Putamen (tissue), 1 donor: ENCODE measurements around the gene PSTPIP1.

Source experiments
- DNase-seq: peaks from one replicate; pipeline ENCODE4 v3.0.0-alpha.2; 2016; ENCODE audit warnings: low spot score

PSTPIP1 gene

DNA sequence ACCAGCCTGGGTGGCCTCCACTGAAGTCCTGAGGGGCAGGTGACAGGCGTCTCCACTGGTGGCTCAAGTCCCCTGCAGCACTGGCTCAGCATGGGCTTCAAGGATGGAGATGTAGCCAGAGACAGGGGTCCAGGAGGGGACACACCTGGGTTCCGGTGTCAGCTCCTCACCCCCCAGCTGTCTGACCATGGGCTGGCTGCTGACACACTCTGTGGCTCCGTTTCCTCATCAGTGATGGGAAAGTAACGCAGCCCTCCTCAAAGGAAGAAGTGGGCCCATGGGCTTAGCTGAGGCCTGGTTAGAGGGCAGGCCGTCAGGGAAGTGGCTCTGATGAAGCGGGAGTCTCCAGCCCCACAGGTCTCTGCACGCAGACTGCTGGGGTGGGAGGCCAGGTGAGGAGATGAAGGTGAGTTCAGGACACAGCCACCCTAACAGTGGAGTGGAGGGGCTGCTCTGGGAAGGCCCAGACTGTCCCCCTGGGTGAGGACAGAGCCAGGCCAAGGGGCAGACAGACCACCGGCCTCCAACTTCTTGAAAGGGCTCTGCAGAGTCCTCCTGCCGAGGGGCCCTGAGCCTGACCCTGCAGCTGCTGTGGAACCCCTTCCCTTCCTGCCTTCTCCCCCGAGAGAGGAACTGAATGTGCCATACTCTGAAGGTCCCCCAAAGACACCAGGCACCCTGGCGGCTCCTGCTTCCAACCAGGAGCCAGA is 24.0 kb downstream of the PSTPIP1 start:
- DNase-seq: no peak

DNA sequence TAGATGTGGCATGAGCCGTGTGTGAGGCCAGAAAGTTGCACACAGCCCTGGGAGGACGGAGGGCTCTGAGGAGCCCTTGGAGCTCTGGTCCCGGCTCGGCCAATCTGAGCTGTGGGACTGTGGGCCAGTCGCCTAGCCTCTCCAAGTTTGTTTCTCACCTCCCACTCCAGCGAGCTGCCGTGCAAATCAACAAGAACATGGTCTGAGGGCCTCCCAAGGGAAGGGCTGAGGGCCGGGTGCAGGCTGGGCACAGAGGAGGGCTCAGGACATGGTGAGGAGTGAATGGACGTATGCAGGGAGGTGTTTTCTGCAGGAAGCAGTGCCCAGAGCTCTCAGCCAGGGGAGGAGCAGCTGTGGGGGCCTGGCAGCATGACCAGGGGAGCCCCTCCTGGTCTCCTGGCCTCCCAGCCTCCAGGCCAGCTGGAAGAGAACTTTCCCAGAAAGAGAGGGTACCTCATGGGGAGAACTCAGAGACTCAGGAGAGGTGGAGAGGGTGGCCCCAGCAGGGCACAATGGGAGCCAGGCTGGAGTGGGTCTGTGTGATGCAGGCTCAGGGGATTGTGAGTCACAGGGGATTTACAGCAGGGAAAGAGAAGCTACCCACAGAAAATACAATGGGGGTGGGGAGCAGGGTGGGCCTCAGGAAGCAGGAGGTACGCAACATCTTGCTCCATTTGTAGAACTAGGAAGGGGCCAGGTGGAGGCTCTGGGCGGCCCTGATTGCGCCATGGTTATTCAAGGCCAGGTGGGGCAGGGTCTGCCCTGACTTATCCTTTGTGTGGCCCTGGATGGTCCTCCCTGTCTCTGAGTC is 24.8 kb downstream of the PSTPIP1 start:
- DNase-seq: no peak

DNA sequence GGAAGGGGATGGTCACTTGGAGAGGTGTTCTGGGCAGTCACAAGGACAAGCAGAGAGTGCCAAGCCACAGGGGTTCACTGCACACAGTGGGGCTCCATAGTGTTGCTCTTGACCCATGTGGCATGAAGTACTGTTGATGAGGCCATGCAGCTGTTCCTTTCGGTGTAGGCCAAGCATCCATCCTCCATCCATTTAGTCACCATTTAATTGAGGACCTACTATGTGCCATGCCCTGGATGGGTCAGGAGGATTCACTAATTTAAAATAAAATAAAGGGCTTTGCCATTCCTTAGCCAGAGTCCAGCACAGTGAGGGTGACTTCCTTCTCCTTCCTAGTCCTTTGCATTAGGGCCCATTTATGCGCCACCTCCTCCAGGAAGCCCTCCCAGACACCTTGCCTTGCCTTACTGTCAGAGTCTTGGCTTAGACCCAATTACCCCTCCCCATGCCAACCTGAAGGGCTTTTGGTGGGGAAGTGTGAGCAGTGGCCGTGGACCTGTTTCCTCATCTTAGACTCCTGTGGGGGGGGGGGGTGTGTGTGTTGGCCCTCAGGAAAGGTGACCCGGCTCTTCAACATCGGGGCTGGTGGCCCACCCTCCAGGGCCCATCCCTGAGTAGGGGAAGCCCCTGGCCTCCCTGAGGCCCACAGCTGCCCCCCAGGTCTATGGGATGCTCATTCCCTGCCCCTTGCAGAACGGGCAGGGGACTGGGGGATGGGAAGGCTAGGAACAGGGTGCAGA is 25.6 kb downstream of the PSTPIP1 start:
- no peak for DNase-seq

- no peak for DNase-seq
Observed at GRCh38 chr15:77021088-77021481, 26.2 kb downstream of the PSTPIP1 start.

DNA sequence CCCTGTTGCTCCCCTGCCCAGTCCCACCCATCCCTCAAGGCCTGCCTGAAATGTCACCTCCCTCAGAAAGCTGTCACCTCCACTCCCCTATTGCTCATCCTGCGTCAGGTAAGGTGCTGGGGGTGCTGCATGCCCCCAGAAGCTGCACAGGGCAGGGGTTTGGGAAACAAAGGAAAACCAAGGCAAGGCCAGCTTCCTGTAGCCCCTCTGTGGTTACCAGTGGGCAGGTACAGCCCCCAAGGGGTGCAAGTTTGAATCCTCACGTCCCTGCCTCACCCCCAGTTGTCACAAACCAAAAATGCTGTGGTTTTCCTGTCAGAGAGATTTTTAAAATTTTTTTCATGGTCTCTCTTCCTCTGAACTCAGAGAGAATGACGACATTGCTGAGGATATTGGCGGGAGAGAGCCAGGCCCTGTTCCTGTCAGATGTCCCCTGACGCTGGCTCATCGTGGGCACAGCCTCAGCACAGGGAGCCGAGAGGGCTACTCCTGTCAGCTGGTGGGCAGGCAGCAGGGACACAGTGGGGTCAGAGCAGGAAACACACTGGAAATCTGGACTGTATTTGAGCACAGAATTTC is 27.0 kb downstream of the PSTPIP1 start:
- no peak for DNase-seq

GRCh38 chr15:77022646-77023575 is 28.0 kb downstream of the PSTPIP1 start:
- DNase-seq: no peak

DNA sequence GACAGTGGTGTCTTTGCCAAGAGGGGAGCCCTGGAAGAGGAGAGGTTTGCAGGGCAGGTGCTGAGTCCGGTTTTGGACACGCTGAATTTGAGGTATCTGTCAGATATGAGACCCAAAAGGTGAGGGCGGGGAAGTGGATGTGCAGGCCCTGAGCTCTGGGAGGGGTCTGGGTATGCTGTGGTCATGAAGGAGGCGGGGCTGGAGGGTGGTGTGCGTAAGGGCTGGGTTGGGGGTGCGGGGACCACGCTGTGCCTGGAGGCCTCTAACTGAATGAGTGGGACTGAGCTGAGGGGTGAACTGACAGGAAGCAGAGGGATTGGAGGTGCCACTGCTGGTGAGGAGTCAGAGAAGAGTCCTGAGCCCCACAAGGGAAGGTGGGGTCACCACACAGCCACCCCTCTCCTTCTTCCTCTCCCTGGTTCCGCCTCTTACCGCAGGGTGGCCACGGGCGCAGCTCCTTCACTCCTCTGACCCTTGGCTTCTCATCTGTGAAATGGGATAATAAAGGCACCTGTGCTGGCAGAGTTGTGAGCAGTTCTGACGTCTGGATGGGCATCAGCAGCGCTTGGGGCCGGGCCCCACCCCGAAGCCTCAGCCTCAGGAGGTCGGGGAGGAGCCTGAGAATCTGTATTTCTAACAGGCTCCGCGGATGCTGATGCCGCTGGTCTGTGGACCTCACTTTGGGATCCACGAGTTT is 28.8 kb downstream of the PSTPIP1 start:
- no peak for DNase-seq

DNA sequence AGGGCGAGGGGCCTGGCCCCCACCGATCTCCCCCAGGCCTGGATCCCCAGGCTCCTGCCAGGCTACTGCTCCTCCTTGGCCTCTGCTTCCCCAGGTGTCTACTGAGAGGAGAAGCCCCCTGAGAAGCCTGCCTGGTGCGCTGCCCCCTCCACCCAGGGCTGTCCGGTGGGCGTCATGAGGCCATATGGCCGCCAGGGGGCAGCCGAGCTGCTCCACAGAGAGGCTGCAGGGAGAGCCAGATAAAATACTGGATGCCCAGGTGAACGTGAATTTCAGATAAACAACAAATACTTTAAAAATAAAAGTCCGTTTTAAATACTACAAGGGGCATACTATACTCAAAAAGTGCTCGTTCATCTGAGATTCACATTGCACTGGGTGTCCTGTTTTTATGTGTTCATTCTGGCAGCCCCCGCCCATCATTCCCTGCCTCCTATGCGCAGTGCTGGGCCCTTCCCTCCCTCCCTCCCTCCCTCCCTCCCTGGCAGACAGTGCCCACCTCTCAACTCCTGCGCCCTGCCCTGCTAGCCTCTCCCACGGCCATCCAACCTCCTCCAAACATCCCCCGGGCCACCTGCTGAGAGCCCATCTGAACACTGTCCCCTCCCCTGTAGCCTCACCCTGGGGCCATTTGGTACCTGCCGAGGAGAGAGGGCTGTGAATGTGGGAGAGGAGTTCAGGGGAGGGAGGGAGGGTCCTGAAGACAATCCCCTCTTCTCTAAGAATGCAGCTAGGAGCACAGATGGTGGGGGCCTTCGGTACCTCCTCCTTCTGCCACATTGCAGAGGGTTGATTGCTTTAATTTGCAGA is 29.6 kb downstream of the PSTPIP1 start:
- peak; percentile 32 for DNase-seq

- DNase-seq: no peak
Observed at GRCh38 chr15:77025083-77025901, 30.4 kb downstream of the PSTPIP1 start.

- no peak for DNase-seq
Observed at GRCh38 chr15:77025941-77026411, 31.1 kb downstream of the PSTPIP1 start.

DNA sequence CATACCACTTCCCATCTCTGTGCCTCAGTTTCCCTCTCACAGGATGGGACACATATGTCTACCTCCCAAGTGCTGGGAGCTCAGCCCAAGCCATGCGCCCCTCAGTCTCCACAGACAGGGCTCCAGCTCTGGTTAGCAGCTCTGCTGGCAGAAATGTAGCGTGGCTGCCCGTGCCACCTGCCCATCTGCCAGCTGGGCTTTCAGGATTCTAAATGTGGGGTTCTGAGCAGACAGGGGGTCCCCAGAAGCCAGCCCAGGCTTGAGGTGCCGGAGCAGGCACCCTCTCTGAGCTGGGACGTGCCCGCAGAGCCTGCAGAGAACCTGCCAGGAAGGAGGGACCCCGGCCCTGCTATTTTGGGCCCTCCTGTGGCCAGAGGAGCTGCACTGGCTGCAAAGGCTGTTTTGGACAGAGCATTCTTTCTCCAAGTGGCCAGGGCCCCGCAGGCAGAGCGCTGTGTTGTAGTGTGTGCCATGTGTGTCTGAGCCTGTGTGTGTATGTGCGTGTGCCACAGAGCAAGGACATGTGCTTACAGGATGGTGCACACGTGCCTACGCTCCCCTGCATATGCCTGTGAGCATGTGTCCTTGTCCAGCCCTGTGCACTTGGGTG is 31.7 kb downstream of the PSTPIP1 start:
- no peak for DNase-seq

DNA sequence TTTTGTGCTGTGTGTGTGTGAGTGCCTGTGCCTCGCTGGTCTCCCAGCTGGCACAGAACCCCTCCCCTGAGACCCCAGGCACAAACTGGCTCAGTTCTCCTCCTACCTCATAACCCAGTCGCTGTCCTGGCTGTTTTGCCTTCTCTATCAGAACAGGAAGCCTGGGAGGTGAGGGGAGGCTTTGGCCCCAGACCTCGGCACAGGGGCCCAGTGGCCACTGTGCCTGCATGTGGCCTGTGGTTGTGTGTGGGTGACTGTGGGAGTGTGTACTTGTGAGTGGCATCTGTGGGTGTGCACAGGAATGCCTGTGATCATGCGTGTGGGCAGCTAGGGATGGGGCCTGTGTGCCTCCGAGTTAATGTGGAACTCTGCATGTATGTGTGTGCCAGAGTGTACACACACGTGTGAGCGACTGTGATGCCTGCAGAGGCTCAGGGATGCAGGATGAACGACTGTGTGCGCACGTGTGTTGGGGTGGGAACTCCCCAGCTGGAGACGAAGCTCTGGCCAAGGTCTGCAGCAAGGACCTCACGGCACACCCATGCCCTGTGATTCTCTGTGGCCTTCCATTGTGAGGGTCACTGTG is 32.3 kb downstream of the PSTPIP1 start:
- no peak for DNase-seq

DNA sequence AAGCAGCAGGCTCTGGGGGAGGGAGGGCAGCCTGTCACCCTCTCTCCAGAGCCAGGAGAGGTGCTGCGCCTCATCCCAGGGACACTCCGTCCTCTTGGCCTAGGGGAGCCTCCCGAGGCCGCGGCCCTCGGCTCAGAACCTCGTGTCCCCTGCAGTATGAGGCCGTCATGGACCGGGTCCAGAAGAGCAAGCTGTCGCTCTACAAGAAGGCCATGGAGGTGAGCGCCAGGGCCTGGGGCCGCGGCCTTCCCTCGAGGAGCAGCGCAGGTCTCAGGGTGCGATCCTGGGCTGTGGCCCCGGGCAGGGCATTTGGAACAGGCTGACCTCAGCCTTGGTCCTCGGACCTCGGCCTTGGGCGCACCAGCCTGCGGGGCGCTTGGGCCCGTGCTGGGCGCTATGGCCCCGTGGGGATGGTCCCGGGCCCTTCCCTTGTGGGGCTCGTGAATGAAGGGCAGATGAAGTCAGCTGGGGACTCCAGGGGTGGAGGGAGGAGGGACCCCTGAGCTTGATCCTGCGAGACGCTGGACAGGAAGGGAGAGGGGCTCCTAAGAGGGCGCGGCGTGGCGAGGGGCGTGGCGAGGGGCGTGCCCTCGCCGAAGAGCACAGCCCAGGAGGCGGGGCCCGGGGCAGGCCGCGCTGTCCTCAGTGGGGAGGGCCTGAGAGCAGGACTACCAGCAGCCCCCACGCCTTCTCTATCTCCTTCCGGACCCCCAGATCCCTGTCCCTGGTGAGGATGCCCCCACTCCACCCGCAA is 32.9 kb downstream of the PSTPIP1 start:
- DNase-seq: no peak

GRCh38 chr15:77028451-77029165 is 33.7 kb downstream of the PSTPIP1 start:
- DNase-seq: no peak

GRCh38 chr15:77029166-77030047 is 34.5 kb downstream of the PSTPIP1 start:
- no peak for DNase-seq
